Measurements from ENCODE around the gene F12. TPM values are rescaled to one million over a fixed set of nuclear protein-coding genes. Genes with fewer than 3 reads are reported as not detected.
A peak's percentile ranks its signal among the peaks of the same experiment; 100 is the strongest.

The F12 gene
- total RNA-seq, 4 donors from 2014 or later, result 0.59 to 4.5 TPM; not detected in 2

GRCh38 chr5:177427211-177427822 is 18.0 kb upstream of the F12 start:
- Histone ChIP-seq H3K27ac (peak overlapping the region; percentile 85 to 96 (median 94)), H3K4me3 (peak overlapping the region; percentile 63 to 99 (median 92)), H3K9me3 (no peaks in the 10 kb centered on the region), H3K27me3 (no peaks in the 10 kb centered on the region), H3K36me3 (peaks cover 0 to 23% (median 3%) of the 10 kb centered on the region in 3 donors), H3K4me1 (peaks cover 0 to 54% (median 40%) of the 10 kb centered on the region in 4 donors)
- TF ChIP-seq EP300 (IDR thresholded peaks at IDR 0.05) (no peak), POLR2A (IDR thresholded peaks at IDR 0.05) (no peak), CTCF (IDR thresholded peaks at IDR 0.05) (no peak)
- no peak for DNase-seq (ENCODE audit: low spot score in 2 of 2)
- WGBS, 2 donors, result 8 to 12% methylated on average over 11 of the region's 11 CpGs

- Histone ChIP-seq H3K36me3 (peaks cover 0 to 17% (median 0%) of the 10 kb centered on the region in 3 donors), H3K4me3 (peak within 1 kb of the TSS; percentile 63 to 99 (median 92)), H3K27me3 (no peaks in the 10 kb centered on the region), H3K9me3 (no peaks in the 10 kb centered on the region), H3K4me1 (peaks cover 0 to 48% (median 36%) of the 10 kb centered on the region in 4 donors), H3K27ac (peak within 1 kb of the TSS; percentile 92 to 97 (median 94))
- TF ChIP-seq POLR2A (IDR thresholded peaks at IDR 0.05) (peak; percentile 60 to 84), EP300 (IDR thresholded peaks at IDR 0.05) (no peak), CTCF (IDR thresholded peaks at IDR 0.05) (no peak)
- 0 to 1% methylated on average over 28 to 38 of the region's 82 CpGs for WGBS, 2 donors
- no peak for DNase-seq (ENCODE audit: low spot score in 2 of 2)
Observed at GRCh38 chr5:177426566-177427210, 17.3 kb upstream of the F12 start, which contains the start of gene GRK6. Gene GRK6 (plus strand): TSS chr5:177426676. CDS start chr5:177426846, 170 bp downstream.

- Histone ChIP-seq H3K4me1 (peaks cover 0 to 42% (median 34%) of the 10 kb centered on the region in 4 donors), H3K27me3 (no peaks in the 10 kb centered on the region), H3K9me3 (no peaks in the 10 kb centered on the region), H3K27ac (peak overlapping the region; percentile 86 to 97 (median 92)), H3K4me3 (peak overlapping the region; percentile 20 to 89 (median 49)), H3K36me3 (peaks cover 0 to 10% (median 0%) of the 10 kb centered on the region in 3 donors)
- peak in 2 of 5 experiments; percentile 20 to 34 for TF ChIP-seq CTCF (IDR thresholded peaks at IDR 0.05)
- peak in 1 of 2 donors; percentile 78 for TF ChIP-seq POLR2A (IDR thresholded peaks at IDR 0.05)
- TF ChIP-seq EP300 (IDR thresholded peaks at IDR 0.05), result peak in 1 of 2 donors; percentile 95
- WGBS, 2 donors, result 1 to 2% methylated on average over 40 to 50 of the region's 52 CpGs
- DNase-seq (ENCODE audit: low spot score in 2 of 2), result peak; percentile 100
Observed at GRCh38 chr5:177425801-177426565, 16.6 kb upstream of the F12 start.

- DNase-seq (ENCODE audit: low spot score in 2 of 2), result no peak
- no peak for TF ChIP-seq CTCF (IDR thresholded peaks at IDR 0.05)
- no peak for TF ChIP-seq EP300 (IDR thresholded peaks at IDR 0.05)
- no peak for TF ChIP-seq POLR2A (IDR thresholded peaks at IDR 0.05)
- no peaks in the 10 kb centered on the region for H3K27me3 ChIP-seq
- peak overlapping the region; percentile 86 to 97 (median 92) for H3K27ac ChIP-seq
- peaks cover 0 to 37% (median 32%) of the 10 kb centered on the region in 4 donors for H3K4me1 ChIP-seq
- peak overlapping the region; percentile 20 to 66 (median 49) for H3K4me3 ChIP-seq
- H3K9me3 ChIP-seq, result no peaks in the 10 kb centered on the region
- H3K36me3 ChIP-seq, result peaks cover 0 to 3% (median 0%) of the 10 kb centered on the region in 3 donors
- WGBS, 2 donors, result 44 to 52% methylated on average over 13 of the region's 13 CpGs
Observed at GRCh38 chr5:177425196-177425800, 15.9 kb upstream of the F12 start.
